ENCODE data around the gene RNASET2.
"Not testable (repeated sequence)": the region's sequence is repeated elsewhere in the genome, so short reads cannot be mapped to it uniquely, and the experiment has no call there.

RNASET2 gene

GRCh38 chr6:166957805-166958076, 1.4 kb upstream of the RNASET2 start:
- DNase-seq (ENCODE audit: insufficient read length, low spot score): no peak
- no peak for FAIRE-seq
- no peak for TF ChIP-seq POLR2A (IDR thresholded peaks at IDR 0.05; ENCODE audit: low read depth, low read length)

- FAIRE-seq (no peak), DNase-seq (ENCODE audit: insufficient read length, low spot score) (no peak)
- no peak for TF ChIP-seq POLR2A (IDR thresholded peaks at IDR 0.05; ENCODE audit: low read depth, low read length)
These were observed 896 bp upstream of the RNASET2 start for GRCh38 chr6:166957087-166957804.

GRCh38 chr6:166955865-166956443, 396 bp downstream of the RNASET2 start:
- no peak for TF ChIP-seq POLR2A (IDR thresholded peaks at IDR 0.05; ENCODE audit: low read depth, low read length)
- FAIRE-seq (no peak), DNase-seq (ENCODE audit: insufficient read length, low spot score) (no peak)

- FAIRE-seq (no peak), DNase-seq (ENCODE audit: insufficient read length, low spot score) (no peak)
- TF ChIP-seq POLR2A (IDR thresholded peaks at IDR 0.05; ENCODE audit: low read depth, low read length): no peak
These were observed 1.1 kb downstream of the RNASET2 start for GRCh38 chr6:166955121-166955864.

- TF ChIP-seq POLR2A (IDR thresholded peaks at IDR 0.05; ENCODE audit: low read depth, low read length): no peak
- FAIRE-seq (no peak), DNase-seq (ENCODE audit: insufficient read length, low spot score) (no peak)
These were observed 2.1 kb downstream of the RNASET2 start for GRCh38 chr6:166954118-166954713.

- no peak for TF ChIP-seq POLR2A (IDR thresholded peaks at IDR 0.05; ENCODE audit: low read depth, low read length)
- FAIRE-seq: no peak
- DNase-seq (ENCODE audit: insufficient read length, low spot score): no peak
These were observed 3.5 kb downstream of the RNASET2 start for GRCh38 chr6:166952567-166953486.

GRCh38 chr6:166952121-166952520, 4.2 kb downstream of the RNASET2 start:
- TF ChIP-seq POLR2A (IDR thresholded peaks at IDR 0.05; ENCODE audit: low read depth, low read length): no peak
- no peak for DNase-seq (ENCODE audit: insufficient read length, low spot score)
- no peak for FAIRE-seq

GRCh38 chr6:166951670-166952060, 4.7 kb downstream of the RNASET2 start:
- no peak for FAIRE-seq

GRCh38 chr6:166950892-166951669, 5.3 kb downstream of the RNASET2 start:
- DNase-seq (ENCODE audit: insufficient read length, low spot score); FAIRE-seq: not testable (repeated sequence)

More at GRCh38 chr6:166951670-166952060, 4.7 kb downstream of the RNASET2 start:
- no peak for DNase-seq (ENCODE audit: insufficient read length, low spot score)
- TF ChIP-seq POLR2A (IDR thresholded peaks at IDR 0.05; ENCODE audit: low read depth, low read length): no peak

GRCh38 chr6:166950443-166950821, 5.9 kb downstream of the RNASET2 start:
- no peak for FAIRE-seq
- no peak for TF ChIP-seq POLR2A (IDR thresholded peaks at IDR 0.05; ENCODE audit: low read depth, low read length)
- no peak for DNase-seq (ENCODE audit: insufficient read length, low spot score)

GRCh38 chr6:166949528-166950442, 6.6 kb downstream of the RNASET2 start:
- DNase-seq (ENCODE audit: insufficient read length, low spot score): no peak
- no peak for FAIRE-seq
- TF ChIP-seq POLR2A (IDR thresholded peaks at IDR 0.05; ENCODE audit: low read depth, low read length): no peak

GRCh38 chr6:166948724-166949123, 7.6 kb downstream of the RNASET2 start:
- not testable (repeated sequence) for DNase-seq (ENCODE audit: insufficient read length, low spot score); FAIRE-seq
